Nephron (organoid): ENCODE data around the gene TTLL8.

Experiments used
- H3K27ac Mint-ChIP-seq, 3 experiments: 2 replicates each; pipeline ENCODE4 v1.8.0; 2020; ENCODE audit warnings: mixed read lengths in 3 of 3, mild to moderate bottlenecking in 2 of 3, moderate library complexity in 1 of 3
- H3K27me3 Mint-ChIP-seq: 2 replicates; pipeline ENCODE4 v1.8.0; 2021; ENCODE audit warnings: low read depth, mild to moderate bottlenecking, moderate library complexity, mixed read lengths
- H3K36me3 Mint-ChIP-seq: 2 replicates; pipeline ENCODE4 v1.8.0; 2020; ENCODE audit warnings: low read depth, mixed read lengths
- H3K4me1 Mint-ChIP-seq: 2 replicates; pipeline ENCODE4 v1.8.0; 2020; ENCODE audit warnings: mixed read lengths
- H3K4me3 Mint-ChIP-seq, 3 experiments: 2 replicates each; pipeline ENCODE4 v1.8.0; 2020; ENCODE audit warnings: mild to moderate bottlenecking in 3 of 3, mixed read lengths in 3 of 3, moderate library complexity in 2 of 3
- H3K9me3 Mint-ChIP-seq: 2 replicates; pipeline ENCODE4 v1.8.0; 2020; ENCODE audit warnings: mixed read lengths
- CTCF ChIP-seq, 3 experiments: fragments of 200-600 bp; sonication (generic); IDR thresholded peaks; one replicate each; pipeline ENCODE4 v1.5.0; 2021; ENCODE audit warnings: antibody characterized with exemption in 3 of 3; ENCODE audit not compliant: unreplicated experiment in 3 of 3

The TTLL8 gene

GRCh38 chr22:49968831-49969661 is 89.1 kb downstream of the TTLL8 start:
- no peaks in the 10 kb centered on the region for H3K36me3 Mint-ChIP-seq

More at GRCh38 chr22:49968831-49969661, 89.1 kb downstream of the TTLL8 start:
- Mint-ChIP-seq H3K27ac (no peak overlapping the region), H3K4me1 (peaks cover 5% of the 10 kb centered on the region), H3K4me3 (no peak overlapping the region), H3K27me3 (peaks cover 8% of the 10 kb centered on the region), H3K9me3 (no peaks in the 10 kb centered on the region)
- TF ChIP-seq CTCF (IDR thresholded peaks at IDR 0.05; ENCODE audit: unreplicated experiment in 3 of 3), result no peak
